ENCODE data around the gene TCERG1.

The TCERG1 gene

GRCh38 chr5:146490089-146490843 lies 43.1 kb downstream of the TCERG1 start:
- Histone ChIP-seq H3K36me3 (ENCODE audit: insufficient read depth, low read length) (peaks cover 84% of the 10 kb centered on the region), H3K9ac (ENCODE audit: insufficient read length) (no peak overlapping the region), H3K4me3 (no peak overlapping the region), H3K9me3 (ENCODE audit: low read depth, low read length) (no peaks in the 10 kb centered on the region), H3K27ac (no peak overlapping the region)
- no peak for DNase-seq (ENCODE audit: low read depth, low spot score)
- TF ChIP-seq POLR2AphosphoS5 (IDR thresholded peaks at IDR 0.05; ENCODE audit: borderline replicate concordance, low read depth, low read length) (no peak), FOXP2 (optimal IDR thresholded peaks at IDR 0.05; ENCODE audit: control extremely low read depth, extremely low read length, insufficient read depth) (no peak), EZH2 (IDR thresholded peaks at IDR 0.05) (no peak)

DNA sequence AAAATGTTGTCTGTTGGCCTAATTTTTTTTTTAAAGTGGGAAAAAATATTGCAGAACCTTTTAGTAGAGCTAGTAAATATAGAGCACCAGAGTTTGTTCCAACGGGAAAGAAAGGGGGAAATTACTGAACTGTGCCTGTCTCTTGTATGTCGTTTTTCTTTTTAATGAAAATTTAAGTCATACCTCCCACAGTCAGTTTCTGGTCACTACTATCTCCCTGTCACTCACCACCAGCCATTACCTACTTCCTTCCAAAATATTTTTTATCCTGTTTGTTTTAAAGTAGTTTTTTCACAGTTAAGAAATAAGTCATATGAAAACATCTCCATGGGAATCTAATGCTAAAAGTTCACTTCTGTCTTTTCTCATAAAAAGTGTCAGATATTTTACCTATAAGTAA lies 47.5 kb downstream of the TCERG1 start:
- H3K4me3 ChIP-seq = no peak overlapping the region
- no peak overlapping the region for H3K9ac ChIP-seq (ENCODE audit: insufficient read length)
- no peaks in the 10 kb centered on the region for H3K9me3 ChIP-seq (ENCODE audit: low read depth, low read length)
- H3K27ac ChIP-seq = no peak overlapping the region
- no peak for DNase-seq (ENCODE audit: low read depth, low spot score)
- no peak for TF ChIP-seq EZH2 (IDR thresholded peaks at IDR 0.05)
- no peak for TF ChIP-seq FOXP2 (optimal IDR thresholded peaks at IDR 0.05; ENCODE audit: control extremely low read depth, extremely low read length, insufficient read depth)
- TF ChIP-seq POLR2AphosphoS5 (IDR thresholded peaks at IDR 0.05; ENCODE audit: borderline replicate concordance, low read depth, low read length) = no peak
- H3K36me3 ChIP-seq (ENCODE audit: insufficient read depth, low read length) = peaks cover 74% of the 10 kb centered on the region

GRCh38 chr5:146499680-146500079 lies 52.5 kb downstream of the TCERG1 start:
- DNase-seq (ENCODE audit: low read depth, low spot score) = no peak
- TF ChIP-seq POLR2AphosphoS5 (IDR thresholded peaks at IDR 0.05; ENCODE audit: borderline replicate concordance, low read depth, low read length) (no peak), FOXP2 (optimal IDR thresholded peaks at IDR 0.05; ENCODE audit: control extremely low read depth, extremely low read length, insufficient read depth) (no peak), EZH2 (IDR thresholded peaks at IDR 0.05) (no peak)
- H3K9me3 ChIP-seq (ENCODE audit: low read depth, low read length) = no peaks in the 10 kb centered on the region
- H3K36me3 ChIP-seq (ENCODE audit: insufficient read depth, low read length) = peaks cover 78% of the 10 kb centered on the region
- no peak overlapping the region for H3K9ac ChIP-seq (ENCODE audit: insufficient read length)
- H3K4me3 ChIP-seq = no peak overlapping the region
- no peak overlapping the region for H3K27ac ChIP-seq

DNA sequence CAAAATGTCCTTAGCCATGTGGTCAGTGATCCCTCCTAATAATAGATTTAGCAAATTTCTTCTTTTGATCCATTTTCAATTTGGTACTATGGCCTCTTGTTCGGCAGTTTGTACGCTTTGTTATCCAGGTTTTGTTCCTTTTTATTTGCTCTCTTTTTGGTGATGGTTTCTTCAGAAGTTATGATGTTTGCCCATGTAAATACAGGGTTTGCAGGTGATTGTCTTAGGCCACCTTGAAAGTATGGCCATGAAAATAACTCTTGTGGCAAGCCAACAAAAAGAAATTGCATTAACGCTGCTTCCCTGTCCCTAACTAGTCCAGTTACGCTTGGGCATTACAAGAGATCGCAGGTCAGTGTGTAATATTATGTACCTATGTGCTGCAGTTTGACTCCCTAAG lies 60.3 kb downstream of the TCERG1 start:
- DNase-seq (ENCODE audit: low read depth, low spot score) = no peak
- Histone ChIP-seq H3K27ac (no peak overlapping the region), H3K9ac (ENCODE audit: insufficient read length) (no peak overlapping the region), H3K4me3 (no peak overlapping the region), H3K9me3 (ENCODE audit: low read depth, low read length) (no peaks in the 10 kb centered on the region), H3K36me3 (ENCODE audit: insufficient read depth, low read length) (peaks cover 92% of the 10 kb centered on the region)
- TF ChIP-seq POLR2AphosphoS5 (IDR thresholded peaks at IDR 0.05; ENCODE audit: borderline replicate concordance, low read depth, low read length) (no peak), FOXP2 (optimal IDR thresholded peaks at IDR 0.05; ENCODE audit: control extremely low read depth, extremely low read length, insufficient read depth) (no peak), EZH2 (IDR thresholded peaks at IDR 0.05) (no peak)

- DNase-seq (ENCODE audit: low read depth, low spot score) = peak; percentile 26
- Histone ChIP-seq H3K36me3 (ENCODE audit: insufficient read depth, low read length) (peaks cover 71% of the 10 kb centered on the region), H3K9me3 (ENCODE audit: low read depth, low read length) (no peaks in the 10 kb centered on the region), H3K9ac (ENCODE audit: insufficient read length) (no peak overlapping the region), H3K27ac (no peak overlapping the region; the same call in 1 of the 2 replicates), H3K4me3 (no peak overlapping the region)
- TF ChIP-seq FOXP2 (optimal IDR thresholded peaks at IDR 0.05; ENCODE audit: control extremely low read depth, extremely low read length, insufficient read depth) (no peak), EZH2 (IDR thresholded peaks at IDR 0.05) (no peak), POLR2AphosphoS5 (IDR thresholded peaks at IDR 0.05; ENCODE audit: borderline replicate concordance, low read depth, low read length) (no peak)
These were observed 63.5 kb downstream of the TCERG1 start for GRCh38 chr5:146510559-146511125.

DNA sequence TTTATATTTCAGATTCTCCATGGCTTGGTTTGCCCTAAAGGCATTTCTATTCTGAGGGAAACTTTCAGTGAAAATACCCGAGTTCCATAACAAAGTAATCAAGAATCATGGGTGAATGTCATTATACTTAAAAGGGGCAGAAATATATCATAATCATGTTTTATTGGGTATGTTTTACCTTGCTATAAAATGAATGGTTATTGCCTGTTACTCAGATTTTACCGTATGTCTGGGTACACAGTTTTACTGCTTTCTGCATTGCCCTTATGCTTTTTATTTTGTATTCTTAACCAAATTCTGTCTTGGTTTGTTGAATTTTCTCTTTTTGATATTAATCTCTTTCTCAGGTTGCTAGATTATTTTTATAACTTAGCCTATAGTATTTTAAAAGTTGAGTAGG lies 66.3 kb downstream of the TCERG1 start:
- Histone ChIP-seq H3K9me3 (ENCODE audit: low read depth, low read length) (no peaks in the 10 kb centered on the region), H3K36me3 (ENCODE audit: insufficient read depth, low read length) (peaks cover 44% of the 10 kb centered on the region), H3K4me3 (no peak overlapping the region), H3K9ac (ENCODE audit: insufficient read length) (no peak overlapping the region), H3K27ac (peak overlapping the region; percentile 56)
- DNase-seq (ENCODE audit: low read depth, low spot score) = no peak
- TF ChIP-seq FOXP2 (optimal IDR thresholded peaks at IDR 0.05; ENCODE audit: control extremely low read depth, extremely low read length, insufficient read depth) (no peak), EZH2 (IDR thresholded peaks at IDR 0.05) (no peak), POLR2AphosphoS5 (IDR thresholded peaks at IDR 0.05; ENCODE audit: borderline replicate concordance, low read depth, low read length) (no peak)

- TF ChIP-seq FOXP2 (optimal IDR thresholded peaks at IDR 0.05; ENCODE audit: control extremely low read depth, extremely low read length, insufficient read depth) (no peak), EZH2 (IDR thresholded peaks at IDR 0.05) (no peak), POLR2AphosphoS5 (IDR thresholded peaks at IDR 0.05; ENCODE audit: borderline replicate concordance, low read depth, low read length) (no peak)
- Histone ChIP-seq H3K9ac (ENCODE audit: insufficient read length) (no peak overlapping the region), H3K4me3 (no peak overlapping the region), H3K9me3 (ENCODE audit: low read depth, low read length) (no peaks in the 10 kb centered on the region), H3K27ac (no peak overlapping the region), H3K36me3 (ENCODE audit: insufficient read depth, low read length) (peaks cover 32% of the 10 kb centered on the region)
- DNase-seq (ENCODE audit: low read depth, low spot score) = no peak
These were observed 67.4 kb downstream of the TCERG1 start for GRCh38 chr5:146514575-146514974.

DNA sequence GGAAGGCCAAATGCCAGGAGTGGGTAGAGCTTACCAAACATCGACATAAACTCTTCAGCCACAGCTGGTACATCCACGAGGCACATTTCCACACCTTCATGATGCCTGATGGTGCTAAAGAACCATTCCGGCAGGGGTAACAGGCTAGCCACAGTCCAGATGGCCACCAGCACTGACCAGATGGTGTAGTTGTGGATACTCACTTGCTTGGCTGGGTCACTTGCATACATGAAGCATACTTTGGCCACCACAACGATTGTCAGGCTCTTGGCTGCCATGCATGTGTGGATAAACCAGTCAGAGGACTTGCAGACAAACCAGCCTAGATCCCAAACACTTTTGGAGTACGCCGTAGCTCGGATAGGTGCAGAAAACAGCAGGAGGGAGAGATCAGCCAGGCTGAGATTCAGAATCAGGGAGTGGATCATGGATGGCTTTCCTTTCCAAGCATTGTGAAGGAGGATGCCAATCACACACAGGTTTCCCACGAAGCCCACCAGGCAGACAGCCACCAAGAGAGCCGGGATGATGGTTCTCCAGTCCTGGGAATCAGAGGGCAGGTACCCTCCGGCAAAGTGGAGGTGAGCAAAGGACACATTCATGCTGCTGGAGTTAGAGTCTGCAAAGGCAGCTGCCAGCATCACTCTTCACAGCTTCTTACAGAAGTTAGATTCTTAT lies 68.5 kb downstream of the TCERG1 start:
- no peak for DNase-seq (ENCODE audit: low read depth, low spot score)
- TF ChIP-seq FOXP2 (optimal IDR thresholded peaks at IDR 0.05; ENCODE audit: control extremely low read depth, extremely low read length, insufficient read depth) = no peak
- TF ChIP-seq POLR2AphosphoS5 (IDR thresholded peaks at IDR 0.05; ENCODE audit: borderline replicate concordance, low read depth, low read length) = no peak; the same call in 1 of the 2 replicates
- no peak for TF ChIP-seq EZH2 (IDR thresholded peaks at IDR 0.05)
- Histone ChIP-seq H3K36me3 (ENCODE audit: insufficient read depth, low read length) (peaks cover 22% of the 10 kb centered on the region), H3K9ac (ENCODE audit: insufficient read length) (no peak overlapping the region), H3K4me3 (no peak overlapping the region), H3K9me3 (ENCODE audit: low read depth, low read length) (no peaks in the 10 kb centered on the region), H3K27ac (no peak overlapping the region)
